ENCODE data around the gene AATK.

DNA sequence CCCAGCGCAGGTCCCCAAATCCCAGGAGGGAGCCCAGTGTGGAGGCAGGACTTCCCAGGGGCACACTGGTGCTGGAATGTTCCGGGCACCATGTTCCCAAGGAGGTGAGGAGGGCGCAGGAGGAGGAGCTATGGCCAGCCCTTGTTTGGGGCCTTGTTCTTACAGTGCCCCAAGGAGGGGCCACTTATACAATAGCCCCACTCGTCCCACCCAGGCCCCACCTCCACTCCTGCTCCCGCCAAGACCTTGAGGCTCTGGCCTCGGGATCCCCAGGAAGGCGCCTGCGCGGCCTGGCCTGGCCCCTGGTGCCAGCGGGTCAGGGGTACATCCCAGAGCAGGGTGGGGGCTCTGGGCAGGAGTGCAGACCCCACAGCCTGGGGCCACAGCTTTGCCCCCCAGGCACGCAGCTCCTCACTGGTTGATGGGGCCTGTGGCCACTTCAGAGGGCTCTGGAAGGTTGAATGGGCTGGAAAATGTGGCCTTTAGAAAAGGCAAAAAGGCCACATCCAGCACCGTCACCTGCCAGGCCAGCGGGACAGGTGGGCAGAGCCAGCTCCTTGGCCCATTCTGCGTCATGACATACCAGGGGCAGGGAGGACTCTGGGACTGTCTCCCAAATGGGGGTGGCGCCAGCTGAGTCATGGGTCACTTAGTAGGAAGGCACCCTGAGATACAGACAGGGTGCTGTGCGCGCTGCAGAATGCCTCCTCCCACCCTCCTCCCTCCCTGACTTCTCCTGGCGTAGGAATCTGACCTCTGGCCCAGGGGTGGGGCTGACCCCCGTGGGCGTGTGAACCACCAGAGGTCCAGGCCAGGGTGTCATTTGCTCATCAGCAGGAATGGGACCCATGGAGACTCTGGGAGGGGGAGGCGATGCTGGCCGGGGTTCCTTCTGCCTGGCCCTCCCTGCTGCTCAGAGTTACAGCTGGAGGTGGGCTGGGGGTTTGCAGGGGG, 33.0 kb downstream of the AATK start:
- no peak for TF ChIP-seq POLR2A (IDR thresholded peaks at IDR 0.05; ENCODE audit: borderline replicate concordance, extremely low read depth, insufficient read depth, insufficient read length)
- TF ChIP-seq POLR2AphosphoS5 (IDR thresholded peaks at IDR 0.05; ENCODE audit: low read depth, low read length), result no peak
- TF ChIP-seq EZH2 (IDR thresholded peaks at IDR 0.05), result no peak
- TF ChIP-seq, protein P1, sequence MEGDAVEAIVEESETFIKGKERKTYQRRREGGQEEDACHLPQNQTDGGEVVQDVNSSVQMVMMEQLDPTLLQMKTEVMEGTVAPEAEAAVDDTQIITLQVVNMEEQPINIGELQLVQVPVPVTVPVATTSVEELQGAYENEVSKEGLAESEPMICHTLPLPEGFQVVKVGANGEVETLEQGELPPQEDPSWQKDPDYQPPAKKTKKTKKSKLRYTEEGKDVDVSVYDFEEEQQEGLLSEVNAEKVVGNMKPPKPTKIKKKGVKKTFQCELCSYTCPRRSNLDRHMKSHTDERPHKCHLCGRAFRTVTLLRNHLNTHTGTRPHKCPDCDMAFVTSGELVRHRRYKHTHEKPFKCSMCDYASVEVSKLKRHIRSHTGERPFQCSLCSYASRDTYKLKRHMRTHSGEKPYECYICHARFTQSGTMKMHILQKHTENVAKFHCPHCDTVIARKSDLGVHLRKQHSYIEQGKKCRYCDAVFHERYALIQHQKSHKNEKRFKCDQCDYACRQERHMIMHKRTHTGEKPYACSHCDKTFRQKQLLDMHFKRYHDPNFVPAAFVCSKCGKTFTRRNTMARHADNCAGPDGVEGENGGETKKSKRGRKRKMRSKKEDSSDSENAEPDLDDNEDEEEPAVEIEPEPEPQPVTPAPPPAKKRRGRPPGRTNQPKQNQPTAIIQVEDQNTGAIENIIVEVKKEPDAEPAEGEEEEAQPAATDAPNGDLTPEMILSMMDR (IDR thresholded peaks at IDR 0.05 in 2 of 3, conservative IDR thresholded peaks at IDR 0.05 in 1 of 3; ENCODE audit: borderline replicate concordance in 1 of 3, insufficient read depth in 1 of 3, low read depth in 2 of 3, low read length in 2 of 3), result no peak
- TF ChIP-seq TCF7L2 (IDR thresholded peaks at IDR 0.05; ENCODE audit: borderline replicate concordance, extremely low read depth, insufficient read depth, insufficient read length), result no peak
- no peak for TF ChIP-seq RAD21 (IDR thresholded peaks at IDR 0.05; ENCODE audit: low read depth)

Measured in HCT116 (cell line).